Peyer's patch (tissue), 4 donors: ENCODE results near the gene BRD9. TPM values are rescaled to one million over a fixed set of nuclear protein-coding genes. Genes with fewer than 3 reads are reported as not detected.
"Not testable (repeated sequence)": the region's sequence is repeated elsewhere in the genome, so short reads cannot be mapped to it uniquely, and the experiment has no call there.

ENCODE experiments used
- DNase-seq, 3 donors: peaks; one replicate each; pipeline ENCODE4 v3.0.0-alpha.2; 2017 to 2019
- H3K27ac ChIP-seq, 4 donors: fragments of 200-600 bp; sonication (generic); one replicate each; pipeline ENCODE4 v1.5.1; 2016 to 2019
- H3K27me3 ChIP-seq, 2 donors: fragments of 200-600 bp; sonication (generic); one replicate each; pipeline ENCODE4 v1.5.1; 2019
- H3K36me3 ChIP-seq, 3 donors: fragments of 200-600 bp; sonication (generic); one replicate each; pipeline ENCODE4 v1.5.1; 2016 to 2019
- H3K4me1 ChIP-seq, 4 donors: fragments of 200-600 bp; sonication (generic); one replicate each; pipeline ENCODE4 v1.5.1; 2016 to 2019
- H3K4me3 ChIP-seq, 4 donors: fragments of 200-600 bp; sonication (generic); 1 replicate in 3 of 4; 2 replicates in 1 of 4; pipeline ENCODE4 v1.5.1; 2016 to 2019; ENCODE audit warnings: mild to moderate bottlenecking in 1 of 4
- H3K9me3 ChIP-seq, 4 donors: fragments of 200-600 bp; sonication (generic); one replicate each; pipeline ENCODE4 v1.5.1; 2016 to 2019; ENCODE audit warnings: mild to moderate bottlenecking in 1 of 4
- POLR2A ChIP-seq, 2 donors: fragments of 450-650 bp; IDR thresholded peaks; one replicate each; pipeline ENCODE4 v1.5.1; 2017; ENCODE audit warnings: antibody characterized with exemption in 2 of 2, mild to moderate bottlenecking in 2 of 2, moderate library complexity in 2 of 2
- total RNA-seq, 4 donors: library from RNA; depleted of rRNA; stranded (reverse); fragments of >200 nt; gene quantifications; one replicate each; pipeline ENCODE4 v1.1.0, GENCODE V29; 2016
- TF ChIP-seq, protein P1 (sequence below), 6 experiments: fragments of 450-650 bp in 4 of 6; fragments of 200-600 bp in 2 of 6; sonication (generic) in 1 of 6; IDR thresholded peaks; one replicate each; pipeline ENCODE4 v1.5.1; 2017 to 2019; ENCODE audit warnings: antibody characterized with exemption in 6 of 6, mild to moderate bottlenecking in 3 of 6, moderate library complexity in 1 of 6

The BRD9 gene
- total RNA-seq, 4 donors from 2014 or later, result 36.4 to 90.8 (median 65.4) TPM

- no peaks in the 10 kb centered on the region for H3K4me1 ChIP-seq
- no peaks in the 10 kb centered on the region for H3K9me3 ChIP-seq
- H3K27ac ChIP-seq, result no peak overlapping the region
- H3K27me3 ChIP-seq, result no peaks in the 10 kb centered on the region
- DNase-seq, result no peak
- TF ChIP-seq, protein P1, sequence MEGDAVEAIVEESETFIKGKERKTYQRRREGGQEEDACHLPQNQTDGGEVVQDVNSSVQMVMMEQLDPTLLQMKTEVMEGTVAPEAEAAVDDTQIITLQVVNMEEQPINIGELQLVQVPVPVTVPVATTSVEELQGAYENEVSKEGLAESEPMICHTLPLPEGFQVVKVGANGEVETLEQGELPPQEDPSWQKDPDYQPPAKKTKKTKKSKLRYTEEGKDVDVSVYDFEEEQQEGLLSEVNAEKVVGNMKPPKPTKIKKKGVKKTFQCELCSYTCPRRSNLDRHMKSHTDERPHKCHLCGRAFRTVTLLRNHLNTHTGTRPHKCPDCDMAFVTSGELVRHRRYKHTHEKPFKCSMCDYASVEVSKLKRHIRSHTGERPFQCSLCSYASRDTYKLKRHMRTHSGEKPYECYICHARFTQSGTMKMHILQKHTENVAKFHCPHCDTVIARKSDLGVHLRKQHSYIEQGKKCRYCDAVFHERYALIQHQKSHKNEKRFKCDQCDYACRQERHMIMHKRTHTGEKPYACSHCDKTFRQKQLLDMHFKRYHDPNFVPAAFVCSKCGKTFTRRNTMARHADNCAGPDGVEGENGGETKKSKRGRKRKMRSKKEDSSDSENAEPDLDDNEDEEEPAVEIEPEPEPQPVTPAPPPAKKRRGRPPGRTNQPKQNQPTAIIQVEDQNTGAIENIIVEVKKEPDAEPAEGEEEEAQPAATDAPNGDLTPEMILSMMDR (IDR thresholded peaks at IDR 0.05), result no peak
- TF ChIP-seq POLR2A (IDR thresholded peaks at IDR 0.05), result no peak
- no peak overlapping the region for H3K4me3 ChIP-seq
- H3K36me3 ChIP-seq, result peaks cover 0 to 79% (median 0%) of the 10 kb centered on the region in 3 donors
These were observed 9.0 kb downstream of the BRD9 start for GRCh38 chr5:883475-884181.

DNA sequence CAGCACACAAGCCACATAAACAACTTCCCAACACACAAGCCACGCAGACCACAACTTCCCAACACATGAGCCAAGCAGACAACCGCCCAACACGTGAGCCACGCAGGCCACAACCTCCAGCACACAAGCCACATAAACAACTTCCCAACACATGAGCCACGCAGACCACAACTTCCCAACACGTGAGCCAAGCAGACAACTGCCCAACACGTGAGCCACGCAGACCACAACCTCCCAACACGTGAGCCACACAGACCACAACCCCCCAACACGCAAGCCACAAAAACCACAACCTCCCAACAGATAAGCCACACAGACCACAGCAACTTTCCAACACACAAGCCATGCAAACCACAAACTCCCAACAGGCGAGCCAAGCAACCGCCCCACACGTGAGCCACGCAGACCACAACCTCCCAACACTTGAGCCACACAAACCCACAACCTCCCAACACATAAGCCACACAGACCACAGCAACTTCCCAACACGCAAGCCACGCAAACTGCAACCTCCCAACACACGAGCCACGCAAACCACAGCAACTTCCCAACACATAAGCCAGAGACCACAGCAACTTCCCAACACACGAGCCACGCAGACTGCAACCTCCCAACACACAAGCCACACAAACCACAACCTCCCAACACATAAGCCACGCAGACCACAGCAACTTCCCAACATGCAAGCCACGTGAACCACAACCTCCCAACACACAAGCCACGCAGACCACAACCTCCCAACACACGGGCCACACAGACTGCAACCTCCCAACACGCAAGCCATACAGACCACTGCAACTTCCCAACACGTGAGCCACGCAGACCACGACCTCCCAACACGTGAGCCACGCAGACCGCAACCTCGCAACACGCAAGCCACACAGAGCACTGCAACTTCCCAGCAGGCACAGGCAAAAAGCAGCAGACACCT lies 10.1 kb downstream of the BRD9 start:
- Histone ChIP-seq H3K27ac (no peak overlapping the region), H3K36me3 (peaks cover 0 to 76% (median 0%) of the 10 kb centered on the region in 3 donors), H3K27me3 (no peaks in the 10 kb centered on the region), H3K4me3 (no peak overlapping the region), H3K9me3 (no peaks in the 10 kb centered on the region), H3K4me1 (no peaks in the 10 kb centered on the region)
- TF ChIP-seq POLR2A (IDR thresholded peaks at IDR 0.05), result no peak
- TF ChIP-seq, protein P1 (IDR thresholded peaks at IDR 0.05), result no peak
- DNase-seq, result no peak

DNA sequence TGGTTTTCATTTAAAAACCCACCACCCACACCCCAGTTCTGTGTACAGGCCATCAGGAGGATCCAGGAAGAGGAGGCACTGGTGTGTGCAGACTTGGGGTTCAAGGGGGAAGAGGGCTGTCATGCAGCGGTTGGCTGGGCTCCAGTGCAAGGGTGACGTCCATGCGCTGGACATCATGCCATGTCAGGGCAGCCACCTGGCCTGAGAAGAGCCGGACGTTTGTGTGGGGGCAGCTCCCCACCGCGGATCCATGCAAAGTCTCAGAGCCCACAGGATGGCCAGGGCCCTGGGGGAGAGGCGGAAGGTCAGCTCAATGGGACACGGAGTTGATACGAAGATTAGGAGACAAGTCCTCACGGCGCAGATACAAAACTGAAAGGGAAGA lies 11.1 kb downstream of the BRD9 start:
- Histone ChIP-seq H3K27me3 (no peaks in the 10 kb centered on the region), H3K4me3 (no peak overlapping the region), H3K9me3 (no peaks in the 10 kb centered on the region), H3K36me3 (peaks cover 0 to 76% (median 0%) of the 10 kb centered on the region in 3 donors), H3K27ac (no peak overlapping the region), H3K4me1 (no peaks in the 10 kb centered on the region)
- no peak for TF ChIP-seq POLR2A (IDR thresholded peaks at IDR 0.05)
- TF ChIP-seq, protein P1 (IDR thresholded peaks at IDR 0.05), result no peak
- DNase-seq, result no peak

DNA sequence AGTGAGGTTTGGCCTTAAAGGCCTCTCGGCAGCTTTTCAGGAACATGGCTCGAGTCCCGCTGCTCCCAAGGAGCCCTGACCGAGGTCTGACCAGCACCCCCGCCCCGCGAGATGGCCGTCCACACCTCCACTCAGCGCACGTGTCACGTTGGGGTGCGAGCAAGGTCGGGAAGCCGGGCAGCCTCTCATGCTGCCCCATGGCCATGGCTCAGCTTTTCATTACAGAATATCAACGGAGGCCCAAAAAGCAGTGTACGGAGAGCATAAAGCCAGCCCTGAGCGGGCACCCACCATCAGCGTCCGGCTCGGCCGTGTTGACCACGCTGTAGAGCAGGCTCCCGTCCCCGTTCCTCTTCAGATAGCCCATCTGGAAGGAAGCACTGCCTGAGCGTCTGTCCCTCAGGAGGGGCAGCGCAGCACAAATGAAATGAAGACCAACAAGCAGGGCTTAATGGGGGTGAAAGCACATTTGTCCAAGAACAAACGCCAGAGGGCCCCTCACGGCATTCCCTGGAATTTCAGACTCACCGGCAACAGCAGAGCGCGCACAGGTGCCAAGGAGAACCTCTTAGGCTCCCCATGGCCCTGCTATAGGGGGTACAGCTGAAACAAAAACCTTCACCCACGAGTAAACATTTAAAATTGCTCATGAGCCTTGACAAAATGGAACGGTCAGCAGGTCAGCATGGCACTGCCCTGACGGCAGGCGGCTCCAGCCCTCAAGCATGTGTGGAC lies 11.6 kb downstream of the BRD9 start:
- H3K36me3 ChIP-seq, result peaks cover 0 to 76% (median 0%) of the 10 kb centered on the region in 3 donors
- no peak overlapping the region for H3K27ac ChIP-seq
- TF ChIP-seq, protein P1 (IDR thresholded peaks at IDR 0.05), result no peak
- peak in 1 of 3 donors; percentile 44 for DNase-seq
- H3K4me1 ChIP-seq, result no peaks in the 10 kb centered on the region
- H3K4me3 ChIP-seq, result no peak overlapping the region
- H3K27me3 ChIP-seq, result no peaks in the 10 kb centered on the region
- no peaks in the 10 kb centered on the region for H3K9me3 ChIP-seq

- H3K27ac ChIP-seq, H3K4me1 ChIP-seq, H3K9me3 ChIP-seq, DNase-seq, H3K4me3 ChIP-seq, H3K27me3 ChIP-seq: not testable (repeated sequence)
- H3K36me3 ChIP-seq, result peaks cover 0 to 76% (median 0%) of the 10 kb centered on the region in 3 donors
These were observed 13.9 kb downstream of the BRD9 start for GRCh38 chr5:878677-879076.
